Stimulated activated CD4-positive, alpha-beta T cell treated with anti-CD3 and anti-CD28 coated beads, TNF-alpha, amount 100 ng/mL, for 1 hour (primary cell): ENCODE results near the gene UBE2L3.
"Not testable (repeated sequence)": the region's sequence is repeated elsewhere in the genome, so short reads cannot be mapped to it uniquely, and the experiment has no call there.

Experiments
- DNase-seq, 3 donors: peaks; one replicate each; pipeline ENCODE4 v3.0.0-alpha.2; 2020; ENCODE audit warnings: low read depth in 3 of 3, low spot score in 1 of 3

UBE2L3 gene

GRCh38 chr22:21567456-21568346 lies at the start of gene UBE2L3:
UBE2L3 (plus strand) TSS chr22:21567714; CDS start chr22:21567745, 31 bp downstream.
- peak; percentile 40 to 72 (median 57) for DNase-seq

DNA sequence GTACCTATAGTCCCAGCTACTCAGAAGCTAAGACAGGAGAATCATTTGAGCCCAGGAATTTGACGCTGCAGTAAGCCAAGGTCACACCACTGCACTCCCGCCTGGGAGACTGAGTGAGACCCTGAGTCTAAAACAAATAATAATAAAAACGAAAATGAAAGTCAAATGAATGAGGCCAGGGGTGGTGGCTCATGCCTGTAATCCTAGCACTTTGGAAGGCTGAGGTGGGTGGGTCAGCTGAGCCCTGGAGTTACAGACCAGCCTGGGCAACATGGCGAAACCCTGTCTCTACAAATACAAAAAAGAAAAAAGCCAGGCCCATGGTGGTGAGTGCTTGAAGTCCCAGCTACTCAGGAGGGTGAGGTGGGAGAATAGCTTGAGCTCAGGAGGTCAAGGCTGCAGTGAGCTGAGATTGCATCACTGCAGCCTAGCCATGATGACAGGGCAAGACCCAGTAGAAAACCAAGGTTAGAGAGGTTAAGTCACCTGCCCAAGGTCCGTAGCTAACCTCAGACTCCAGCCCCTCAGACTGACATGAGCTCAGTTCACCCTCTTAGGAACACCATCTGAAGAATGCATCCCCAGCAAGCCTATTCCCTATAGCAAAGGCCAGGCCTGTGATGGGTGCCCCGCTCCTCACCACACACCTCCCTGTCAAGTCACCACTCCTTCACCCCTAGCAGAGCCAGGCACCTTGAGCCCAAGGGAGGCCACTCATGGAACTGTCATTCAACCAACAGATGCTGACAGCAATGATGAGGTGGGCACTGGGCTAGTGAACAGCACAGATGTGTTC lies 40.6 kb upstream of the UBE2L3 start:
- not testable (repeated sequence) for DNase-seq

GRCh38 chr22:21531525-21531924 lies 36.0 kb upstream of the UBE2L3 start:
- DNase-seq, result not testable (repeated sequence)

DNA sequence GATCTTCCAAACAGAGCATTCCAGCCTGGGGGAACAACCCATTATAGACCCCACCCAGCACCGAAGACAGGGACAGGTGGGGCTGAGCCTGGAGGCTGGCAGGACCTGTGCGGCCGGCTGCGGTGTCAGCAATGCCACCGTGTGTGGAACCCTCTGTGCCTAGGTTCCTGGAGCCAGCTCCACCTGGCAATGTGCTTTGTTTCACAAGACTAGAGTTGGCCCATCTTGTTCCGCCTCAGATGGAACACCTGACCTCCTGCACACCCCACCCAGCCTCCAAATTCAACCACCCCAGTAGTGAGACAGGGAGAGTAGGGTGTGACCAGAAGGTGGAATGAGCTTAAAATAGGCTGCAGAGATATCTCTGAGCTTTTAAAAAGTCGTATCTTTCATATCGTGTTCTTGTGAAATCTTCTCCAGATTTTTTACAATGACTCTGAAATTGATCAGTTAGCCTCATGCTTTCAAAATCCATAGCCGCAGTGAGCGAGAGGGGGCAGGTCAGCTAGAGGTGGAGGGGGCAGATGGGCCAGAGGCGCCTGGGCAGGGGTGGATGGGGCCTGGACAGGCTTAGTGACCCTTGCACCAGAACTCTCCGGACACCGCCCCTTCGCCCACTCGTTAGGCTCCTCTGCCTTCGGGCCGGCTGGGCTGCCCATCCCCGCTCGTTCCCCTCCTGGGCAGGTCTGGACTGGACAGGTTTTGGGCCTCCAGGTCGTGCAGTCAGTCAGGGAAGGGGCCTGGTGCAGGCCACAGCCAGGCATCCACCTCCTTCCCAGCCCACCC lies 34.5 kb upstream of the UBE2L3 start:
- not testable (repeated sequence) for DNase-seq

GRCh38 chr22:21539862-21540261 lies 27.7 kb upstream of the UBE2L3 start:
- DNase-seq, result not testable (repeated sequence)

DNA sequence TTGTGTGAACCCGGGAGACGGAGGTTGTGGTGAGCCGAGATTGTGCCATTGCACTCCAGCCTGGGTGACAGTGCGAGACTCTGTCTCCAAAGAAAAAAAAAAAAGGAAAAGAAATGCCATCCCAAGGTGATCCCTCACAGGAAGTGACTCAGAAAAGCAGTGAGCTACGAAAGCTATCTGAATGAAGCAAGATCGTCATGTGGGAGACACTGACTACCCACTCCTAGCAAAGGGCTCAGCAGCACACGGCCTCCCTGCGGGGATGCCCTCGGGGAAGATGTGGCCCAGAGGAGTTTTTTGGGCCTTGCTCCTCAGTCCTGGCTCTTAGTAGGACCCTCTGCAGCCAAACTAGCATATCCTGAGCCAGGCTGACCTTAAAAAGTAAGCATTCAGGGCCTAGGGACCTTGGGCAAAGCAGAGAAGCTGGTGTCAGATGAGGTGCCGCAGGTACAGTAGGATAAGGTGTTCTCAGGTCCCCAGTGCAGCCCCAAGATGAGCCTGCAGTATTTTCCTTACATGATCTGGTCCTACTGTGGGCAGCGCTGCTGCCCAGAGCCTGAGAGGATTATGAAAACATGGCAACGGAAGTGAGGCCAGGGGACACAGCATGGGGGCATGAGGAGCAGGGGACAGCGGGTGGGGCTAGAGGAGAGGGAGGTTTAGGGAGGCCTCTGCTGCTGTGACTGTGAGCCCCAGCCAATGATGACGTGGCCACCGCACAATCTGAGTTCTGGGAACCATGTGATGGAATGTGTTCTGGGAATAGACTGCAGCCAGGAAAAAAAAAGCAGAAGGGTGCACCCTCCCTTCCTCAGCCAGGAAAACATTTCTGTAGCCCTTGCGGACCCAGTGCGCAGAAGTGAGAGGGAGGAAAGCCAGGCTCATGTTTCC lies 22.8 kb upstream of the UBE2L3 start:
- DNase-seq, result not testable (repeated sequence)

GRCh38 chr22:21549558-21549957 lies 18.0 kb upstream of the UBE2L3 start:
- DNase-seq, result not testable (repeated sequence)

DNA sequence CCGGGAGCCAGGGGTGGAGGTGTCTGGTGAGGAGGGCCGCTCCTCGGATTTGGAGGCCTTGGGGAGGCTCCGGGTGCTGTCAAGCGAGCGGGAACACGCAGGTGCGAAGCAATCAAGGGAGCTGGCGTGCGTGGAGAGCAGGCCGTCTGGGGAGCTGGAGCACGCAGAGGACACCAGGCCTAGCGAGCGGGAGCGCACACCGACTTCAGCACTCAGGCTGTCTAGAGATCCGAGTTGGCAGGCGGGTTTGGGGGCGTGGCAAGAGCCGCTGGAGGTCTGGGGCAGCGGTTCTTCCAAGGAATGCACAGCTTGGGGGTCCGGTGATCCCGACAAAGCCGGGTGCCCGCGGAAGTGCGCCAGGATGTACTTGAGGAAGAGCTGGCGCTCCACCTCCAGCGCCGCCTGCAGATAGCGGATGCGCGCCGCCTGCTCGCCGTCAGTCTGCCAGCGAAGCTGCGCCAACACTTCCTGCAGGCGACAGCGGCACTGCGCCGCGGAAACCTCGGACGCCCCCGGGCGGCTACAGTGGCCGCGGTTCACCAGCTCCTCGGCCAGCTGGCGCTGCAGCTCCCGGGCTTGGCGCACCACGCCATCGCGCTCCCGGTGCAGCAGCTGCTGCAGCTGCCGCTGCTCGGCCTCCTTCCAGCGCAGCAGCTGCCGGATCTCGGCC lies 17.4 kb upstream of the UBE2L3 start:
- not testable (repeated sequence) for DNase-seq

- not testable (repeated sequence) for DNase-seq
Measured at GRCh38 chr22:21550678-21551047, 16.9 kb upstream of the UBE2L3 start.

DNA sequence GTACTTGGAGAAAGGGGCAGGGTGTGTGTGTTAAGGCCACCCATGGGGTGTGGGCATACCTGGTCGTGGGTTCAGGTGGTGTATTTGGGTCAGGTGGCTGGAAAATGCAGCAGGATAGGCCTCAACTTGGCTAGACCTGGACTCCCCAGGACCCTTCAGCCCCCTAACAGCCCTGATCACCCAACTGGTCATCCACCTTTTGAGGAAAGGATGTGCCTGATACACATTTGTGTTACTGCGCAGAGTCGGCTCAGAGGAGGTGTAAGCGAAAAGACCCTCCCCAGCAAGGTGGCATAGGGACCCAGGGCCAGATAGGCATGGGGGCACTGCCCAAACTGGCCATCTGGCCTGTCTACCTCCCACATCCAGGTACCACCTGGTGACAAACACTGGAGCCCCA lies 16.2 kb upstream of the UBE2L3 start, which contains the start of gene RIMBP3C:
Gene RIMBP3C, minus strand, starts transcription at position 101 of the 400 bp plus-strand sequence. CDS start 485 bp downstream, outside the sequence.
- DNase-seq, result not testable (repeated sequence)

- not testable (repeated sequence) for DNase-seq
Measured at GRCh38 chr22:21559345-21560125, 8.0 kb upstream of the UBE2L3 start.

DNA sequence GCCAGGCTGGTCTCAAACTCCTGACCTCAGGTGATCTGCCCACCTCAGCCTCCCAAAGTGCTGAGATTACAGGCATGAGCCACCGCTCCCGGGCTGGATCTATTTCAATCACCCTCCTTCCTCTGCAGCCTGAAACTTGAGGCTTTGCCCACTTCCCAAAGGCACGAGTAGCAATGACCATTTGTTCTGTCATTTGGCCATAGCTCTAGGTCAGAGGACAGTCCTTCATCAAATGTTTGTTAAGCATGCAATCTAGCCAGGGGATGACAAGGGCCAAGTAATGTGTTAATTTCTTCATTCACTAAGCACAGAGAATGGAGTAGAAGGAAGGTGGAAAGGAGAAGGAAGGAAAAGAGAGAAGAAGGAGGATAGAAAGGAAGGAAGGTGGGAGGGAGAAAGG lies 6.9 kb upstream of the UBE2L3 start:
- not testable (repeated sequence) for DNase-seq

DNA sequence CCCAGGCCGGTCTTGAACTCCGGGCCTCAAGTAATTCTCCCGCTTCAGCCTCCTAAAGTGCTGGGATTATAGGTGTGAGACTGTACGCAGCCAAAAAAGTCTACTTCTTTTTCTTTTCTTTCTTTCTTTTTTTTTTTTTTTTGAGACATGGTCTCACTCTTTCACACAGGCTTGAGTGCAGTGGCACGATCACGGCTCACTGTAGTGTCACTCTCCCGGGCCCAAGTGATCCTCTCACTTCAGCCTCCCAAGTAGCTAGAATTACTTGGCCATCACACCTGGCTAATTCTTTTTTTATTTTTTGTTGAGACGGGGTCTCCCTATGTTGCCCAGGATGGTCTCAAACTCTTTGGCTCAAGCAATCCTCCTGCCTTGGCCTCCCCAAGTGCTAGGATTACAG lies 3.6 kb upstream of the UBE2L3 start:
- DNase-seq, result no peak

GRCh38 chr22:21564411-21564810 lies 3.1 kb upstream of the UBE2L3 start:
- DNase-seq, result no peak

GRCh38 chr22:21568347-21569075 lies 997 bp downstream of the UBE2L3 start:
- no peak for DNase-seq

DNA sequence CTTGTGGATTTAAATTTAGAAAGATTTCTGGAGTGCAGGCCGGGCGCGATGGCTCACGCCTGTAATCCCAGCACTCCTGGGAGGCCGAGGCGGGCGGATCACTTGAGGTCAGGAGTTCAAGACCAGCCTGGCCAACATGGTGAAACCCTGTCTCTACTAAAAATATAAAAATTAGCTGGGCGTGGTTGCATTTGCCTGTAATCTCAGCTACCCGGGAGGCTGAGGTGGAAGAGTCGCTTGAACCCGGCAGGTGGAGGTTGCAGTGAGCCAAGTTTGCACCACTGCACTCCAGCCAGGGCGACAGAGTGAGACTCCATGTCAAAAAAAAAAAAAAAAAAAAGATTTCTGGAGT lies 1.5 kb downstream of the UBE2L3 start:
- not testable (repeated sequence) for DNase-seq

- no peak for DNase-seq
Measured at GRCh38 chr22:21569459-21570170, 2.1 kb downstream of the UBE2L3 start.
